Activated CD4-positive, alpha-beta T cell treated with anti-CD3 and anti-CD28 coated beads, Interleukin-2, amount 50 U/mL, for 1 hour (primary cell): ENCODE measurements around the gene CNBP.
A peak's percentile ranks its signal among the peaks of the same experiment; 100 is the strongest.

ENCODE experiments used
- DNase-seq: peaks from one replicate; pipeline ENCODE4 v3.0.0-alpha.2; 2020

Gene CNBP

DNA sequence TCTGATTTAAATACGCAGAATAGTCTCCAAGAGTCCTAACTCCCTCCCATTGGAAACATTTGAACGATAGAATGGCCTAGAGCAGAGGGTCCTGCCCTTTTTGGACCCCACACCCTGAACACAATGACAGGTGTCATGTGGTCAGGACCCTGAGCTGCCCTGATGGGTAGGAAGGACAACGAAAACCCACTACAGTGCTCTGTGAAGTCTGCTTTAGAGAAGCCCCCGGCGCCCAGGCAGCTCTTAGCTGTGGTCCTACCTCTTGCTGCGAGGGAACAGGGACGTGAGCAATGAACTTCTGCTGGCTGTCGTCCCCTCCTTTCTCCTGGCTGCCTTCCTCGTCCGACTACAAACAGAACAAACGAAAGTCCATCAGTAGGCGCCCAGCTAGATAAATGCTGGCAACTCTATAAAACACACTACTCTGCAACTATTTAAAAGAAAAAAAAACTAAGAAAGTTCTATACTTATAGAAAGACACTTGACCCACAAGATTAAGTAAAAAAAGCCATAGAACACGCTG, 53.3 kb downstream of the CNBP start:
- DNase-seq, result no peak

DNA sequence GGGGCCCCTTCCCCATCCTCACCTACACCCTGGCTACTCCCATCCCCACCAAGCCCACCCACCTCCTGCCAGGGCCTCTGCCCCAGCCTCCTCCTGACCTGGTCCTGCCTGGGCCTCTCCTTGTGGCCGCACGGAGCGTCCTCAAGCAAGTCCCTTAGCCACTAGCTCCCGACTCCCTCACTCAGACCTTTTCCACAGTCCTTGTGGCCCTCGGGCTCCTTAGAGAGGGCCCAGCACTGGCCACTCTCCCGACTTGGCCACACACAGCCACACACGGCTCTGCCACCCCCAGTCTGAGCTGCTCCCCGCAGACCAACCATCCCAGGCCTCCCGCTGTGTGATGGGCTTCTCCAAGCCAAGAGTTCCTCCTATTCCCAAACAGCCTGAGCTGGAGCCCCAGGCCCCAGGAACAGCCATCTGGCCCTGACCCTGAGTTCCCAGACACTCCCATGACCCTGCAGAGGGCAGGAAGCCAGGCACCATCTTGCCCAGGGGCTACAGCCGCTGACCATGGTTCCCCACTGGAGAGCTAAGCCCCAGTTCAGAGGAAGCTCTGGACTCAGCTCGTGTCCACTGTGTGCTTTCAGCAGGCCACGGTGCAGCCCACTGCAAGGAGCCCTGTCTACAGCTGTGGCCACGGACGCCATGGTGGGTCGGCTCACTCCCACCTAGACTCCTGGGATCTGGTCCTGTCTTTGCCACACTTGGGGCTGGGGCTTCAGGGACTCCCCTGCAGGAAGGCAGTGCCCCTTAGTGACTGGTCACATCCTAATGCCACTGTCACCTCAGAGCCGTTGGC, 55.1 kb downstream of the CNBP start:
- DNase-seq, result no peak

DNA sequence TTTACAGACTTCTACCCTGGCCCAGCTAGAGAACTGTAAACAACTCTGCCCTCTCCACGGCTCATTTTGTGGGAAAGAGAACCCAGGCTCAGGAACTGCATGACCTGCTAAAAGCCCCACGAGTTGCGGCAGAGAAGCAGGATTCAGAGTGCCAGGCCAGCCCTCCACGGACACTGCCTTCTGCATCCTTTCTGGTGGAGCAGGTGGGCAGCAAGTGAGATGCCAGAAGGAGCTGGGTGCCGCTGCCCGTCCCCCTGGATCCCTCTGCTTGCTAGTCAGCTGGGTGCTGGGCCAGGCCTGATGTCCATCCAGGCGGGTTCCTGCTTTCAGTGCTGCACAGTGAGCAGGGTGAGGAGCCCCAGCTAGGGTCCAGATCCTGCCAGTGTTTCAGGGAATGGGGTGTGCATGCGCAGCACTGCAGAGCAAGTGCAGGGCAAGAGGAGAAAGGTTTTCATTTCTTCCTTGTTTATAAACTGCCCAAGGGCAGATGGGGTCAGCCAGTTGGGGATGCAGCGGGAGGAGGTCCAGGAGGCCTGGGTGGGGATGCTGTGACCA, 56.9 kb downstream of the CNBP start:
- no peak for DNase-seq

DNA sequence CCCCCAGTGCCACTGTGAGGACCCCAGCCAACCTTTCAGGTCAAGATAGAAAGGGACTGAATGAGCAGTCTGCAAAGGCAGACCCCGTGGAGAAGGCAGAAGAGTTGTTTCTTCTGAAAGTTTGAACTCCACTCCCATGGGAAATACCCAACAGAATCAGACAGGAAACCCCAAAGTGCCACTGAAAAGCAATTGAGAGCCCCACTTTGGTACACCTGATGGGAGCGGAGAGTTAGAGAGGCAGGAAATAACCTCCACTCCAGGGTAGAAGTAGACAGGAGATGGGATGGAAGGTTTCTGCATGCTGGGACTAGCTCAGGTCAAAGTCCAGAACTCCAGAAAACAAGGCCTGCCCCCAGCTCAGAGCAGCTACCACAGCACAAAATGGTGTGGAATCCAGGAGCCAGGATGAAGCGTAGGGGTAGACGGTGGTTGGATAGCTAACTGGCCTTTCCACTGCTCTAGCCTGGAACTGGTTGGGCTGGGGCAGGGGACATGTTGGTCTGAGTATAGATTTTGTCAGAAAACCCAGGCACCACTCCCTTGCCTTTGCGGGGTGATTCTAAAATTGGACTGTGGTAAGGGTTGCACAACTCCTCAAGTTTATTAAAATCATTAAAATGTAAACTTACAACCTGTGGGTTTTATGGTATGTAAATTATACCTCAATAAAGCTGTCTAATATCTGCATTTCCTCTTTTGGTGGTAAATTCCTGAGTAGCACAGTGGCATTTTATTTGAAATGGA, 60.2 kb downstream of the CNBP start:
- no peak for DNase-seq

DNA sequence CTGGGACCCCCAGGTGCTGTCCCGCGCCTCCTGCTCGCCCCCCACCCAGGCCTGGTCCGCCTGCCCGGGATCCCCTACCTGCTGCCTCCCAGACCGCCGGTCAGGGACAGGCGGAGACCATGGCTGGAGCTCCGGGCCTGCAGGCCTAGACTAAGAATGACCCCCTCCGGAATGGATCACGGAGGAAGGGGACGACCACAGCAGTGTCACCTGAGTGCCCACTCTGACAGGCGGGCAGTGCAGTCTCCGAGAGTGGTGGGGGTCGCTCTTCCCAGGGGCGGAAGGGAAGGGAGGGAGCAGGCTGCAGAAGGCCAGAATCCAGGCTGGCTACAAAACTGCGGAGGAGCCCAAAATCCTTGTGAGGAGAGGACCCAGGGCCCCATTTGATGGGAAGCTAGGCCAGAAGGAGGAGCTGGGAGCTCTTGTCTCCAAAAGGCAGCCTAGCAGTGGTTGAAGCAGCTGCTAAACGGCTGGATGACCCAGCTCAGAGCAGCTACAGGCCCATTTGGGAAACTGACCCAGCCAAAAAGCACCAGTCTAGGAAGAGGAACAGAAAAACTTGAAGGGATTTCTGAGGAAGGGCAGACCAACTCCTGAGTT, 61.2 kb downstream of the CNBP start:
- DNase-seq, result no peak

DNA sequence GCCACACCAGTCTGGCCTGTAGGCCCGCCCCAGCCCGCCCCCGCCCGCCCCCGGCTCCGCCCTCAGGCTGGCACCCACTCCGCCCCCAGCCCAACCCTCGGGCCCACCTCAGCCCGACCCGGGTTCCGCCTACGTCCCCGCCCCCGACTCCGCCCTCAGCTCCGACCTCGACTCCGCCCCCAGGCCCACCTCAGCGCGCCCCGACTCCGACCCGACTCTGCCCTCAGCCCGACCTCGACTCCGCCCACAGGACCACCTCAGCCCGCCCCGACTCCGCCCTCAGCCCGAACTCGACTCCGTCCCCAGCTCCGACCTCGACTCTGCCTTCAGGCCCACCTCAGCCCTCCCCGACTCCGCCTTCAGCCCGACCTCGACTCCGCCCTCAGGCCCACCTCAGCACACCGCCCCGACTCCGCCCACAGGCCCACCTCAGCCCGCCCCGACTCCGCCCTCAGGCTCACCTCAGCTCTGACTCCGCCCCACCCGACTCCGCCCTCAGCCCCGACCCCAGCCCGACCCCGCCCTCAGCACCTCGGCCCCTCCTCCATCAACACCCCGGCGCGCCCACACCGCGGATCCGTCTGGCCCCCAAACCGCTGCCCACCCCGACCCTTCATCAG, 61.8 kb downstream of the CNBP start, which contains the start of gene RAB43:
TSS of gene RAB43 (minus strand) at position 13 of the 620 bp plus-strand sequence. CDS start 315 bp downstream, outside the sequence.
- peak; percentile 87 for DNase-seq

DNA sequence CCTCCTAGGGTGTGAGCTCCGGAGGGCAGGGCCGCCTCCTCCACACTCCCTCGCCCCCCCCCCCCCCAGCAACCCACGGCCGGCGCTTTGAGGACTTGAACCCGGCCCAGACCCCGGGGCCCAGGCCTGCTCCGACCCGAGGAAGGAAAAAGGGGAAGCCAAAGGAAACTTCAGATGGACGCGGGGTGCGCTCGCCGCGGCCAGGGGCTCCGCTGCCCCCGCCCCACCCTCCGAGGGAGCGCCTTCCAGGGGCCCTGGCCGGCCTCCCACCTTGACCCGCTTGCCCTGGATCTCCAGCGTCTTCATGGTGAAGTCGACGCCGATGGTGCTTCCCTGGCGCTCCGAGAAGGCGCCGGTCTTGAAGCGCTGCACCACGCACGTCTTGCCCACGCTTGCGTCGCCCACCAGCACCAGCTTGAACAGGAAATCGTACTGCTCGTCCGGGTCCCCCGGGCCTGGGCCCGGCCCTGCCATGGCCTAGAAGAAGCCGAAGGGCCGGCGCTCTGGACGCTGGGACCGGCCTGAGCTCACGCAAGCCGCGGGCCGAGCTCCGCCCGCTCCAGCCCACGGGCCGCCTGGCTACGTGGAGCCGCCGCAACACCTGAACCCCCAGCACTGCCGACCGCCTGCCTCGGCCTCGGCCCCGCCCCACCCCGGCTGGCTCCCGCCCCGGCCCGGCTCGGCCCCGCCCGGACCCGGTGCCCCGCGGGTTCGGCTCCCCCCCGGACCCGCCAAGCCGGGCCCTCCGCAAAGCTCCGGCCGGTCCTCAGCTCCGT, 62.5 kb downstream of the CNBP start:
- DNase-seq, result peak; percentile 25

DNA sequence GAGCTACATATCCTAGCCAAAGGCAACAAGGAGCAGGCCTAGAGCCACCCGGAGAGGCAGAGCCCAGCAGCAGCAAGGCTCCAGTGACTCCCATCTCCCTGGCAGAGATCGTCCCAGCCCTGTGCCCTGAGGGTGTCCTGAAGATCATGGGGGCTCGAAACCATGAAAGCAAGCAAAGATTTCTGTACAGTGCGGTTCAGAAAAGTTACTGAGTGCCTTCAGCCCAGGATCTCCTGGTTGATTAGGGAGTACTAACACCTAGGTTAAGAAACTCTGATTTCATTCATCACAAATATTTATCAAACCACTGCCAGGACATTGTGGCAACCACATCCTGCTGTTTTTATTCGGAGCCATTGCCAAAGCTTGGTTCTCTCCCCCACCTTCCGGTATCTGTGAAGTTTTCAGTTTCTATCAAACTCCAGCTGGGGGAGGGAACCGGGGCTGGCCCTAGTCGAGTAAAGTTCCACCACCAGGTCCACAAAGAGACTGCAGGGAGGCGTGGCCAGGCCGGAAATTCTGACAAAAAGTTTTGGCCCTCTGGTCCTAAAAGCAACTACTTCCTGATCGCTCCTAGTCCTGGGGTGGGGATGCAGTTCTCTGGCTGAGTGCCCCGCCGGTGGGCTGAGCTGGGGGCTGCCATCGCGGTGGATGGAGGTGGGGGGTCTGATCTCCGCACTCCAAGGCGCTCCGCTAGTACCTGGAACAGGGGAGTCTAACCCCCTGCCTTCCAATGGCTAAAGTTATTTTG, 63.3 kb downstream of the CNBP start:
- DNase-seq, result peak; percentile 87

DNA sequence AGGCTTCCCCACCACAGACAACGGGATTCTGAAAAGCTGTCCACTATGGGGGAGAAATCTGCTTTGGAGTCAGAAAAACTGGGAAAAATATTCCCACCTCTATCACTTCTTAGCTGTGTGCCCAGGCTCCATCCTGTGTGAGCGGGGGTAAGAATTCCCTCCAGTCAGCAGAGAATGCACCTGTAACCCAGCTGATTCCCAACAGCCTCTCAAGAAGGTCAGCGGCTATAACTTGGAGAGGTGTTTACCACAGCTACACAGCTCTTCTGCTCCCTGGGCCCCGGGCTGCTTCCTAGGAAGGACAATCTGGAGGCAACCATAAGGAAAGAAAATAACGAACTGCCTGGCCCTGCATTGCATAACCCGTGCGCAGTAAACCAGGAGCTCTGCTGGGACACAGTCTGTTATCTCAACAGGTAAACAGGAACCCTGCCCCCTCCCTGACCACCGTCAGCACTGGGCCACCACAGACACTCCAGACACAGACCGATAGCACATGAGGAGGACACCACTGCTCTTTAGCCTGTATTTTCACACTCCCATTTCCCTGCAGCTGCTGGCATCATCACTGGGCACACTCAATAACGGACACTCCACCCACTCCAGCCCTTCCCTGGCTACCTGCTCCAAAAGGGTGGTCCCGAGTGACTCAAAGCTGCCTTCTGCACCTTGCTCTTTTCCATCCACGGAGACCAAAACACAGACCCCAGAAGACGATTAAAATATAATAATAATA, 64.2 kb downstream of the CNBP start:
- no peak for DNase-seq

DNA sequence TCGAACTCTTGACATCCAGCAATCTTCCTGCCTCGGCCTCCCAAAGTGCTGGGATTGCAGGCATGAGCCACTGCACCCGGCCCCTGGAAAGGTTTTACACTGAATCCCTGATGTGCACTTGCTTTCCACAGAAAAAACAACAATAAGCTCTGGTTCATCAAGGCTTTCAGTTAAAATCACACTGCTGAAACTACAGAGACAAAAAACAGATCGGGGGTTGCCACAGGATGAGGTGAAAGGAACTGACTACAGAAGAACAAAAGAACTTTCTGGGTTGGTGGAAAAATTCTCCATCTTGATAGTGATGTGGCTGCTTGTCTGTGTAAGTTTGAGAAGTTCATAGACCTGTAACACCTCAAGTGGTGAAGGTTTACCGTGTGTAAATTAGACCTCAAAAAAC, 65.0 kb downstream of the CNBP start:
- peak; percentile 41 for DNase-seq
